HG02938 (cell line): Measurements from ENCODE around the gene RGPD6.
"Not testable (repeated sequence)": the region's sequence is repeated elsewhere in the genome, so short reads cannot be mapped to it uniquely, and the experiment has no call there.

Experiments used
- ATAC-seq: cut with Tn5 transposase; IDR thresholded peaks from one replicate; pipeline ENCODE4 v1.9.1; 2021; ENCODE audit warnings: mild to moderate bottlenecking, moderate library complexity; ENCODE audit not compliant: unreplicated experiment

The RGPD6 gene

DNA sequence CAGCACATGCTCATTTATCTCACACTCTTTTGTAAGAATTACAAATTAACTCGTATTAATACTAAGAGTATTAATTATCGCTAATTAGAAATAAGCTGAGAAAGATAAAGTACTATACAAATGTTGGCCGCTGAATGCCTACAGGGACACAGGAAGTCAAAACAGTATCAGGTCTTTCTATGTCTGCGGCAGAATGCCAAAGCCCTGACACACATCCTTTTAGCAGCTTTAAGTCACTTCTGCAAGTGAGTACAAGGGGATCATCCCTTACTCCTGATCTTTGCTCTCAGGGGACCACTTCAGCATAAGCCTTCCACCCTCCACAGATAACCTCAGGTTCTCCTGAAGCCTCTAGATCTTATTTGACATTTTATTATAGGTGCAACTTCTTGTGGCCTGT is 94.3 kb downstream of the RGPD6 start:
- ATAC-seq: not testable (repeated sequence)

DNA sequence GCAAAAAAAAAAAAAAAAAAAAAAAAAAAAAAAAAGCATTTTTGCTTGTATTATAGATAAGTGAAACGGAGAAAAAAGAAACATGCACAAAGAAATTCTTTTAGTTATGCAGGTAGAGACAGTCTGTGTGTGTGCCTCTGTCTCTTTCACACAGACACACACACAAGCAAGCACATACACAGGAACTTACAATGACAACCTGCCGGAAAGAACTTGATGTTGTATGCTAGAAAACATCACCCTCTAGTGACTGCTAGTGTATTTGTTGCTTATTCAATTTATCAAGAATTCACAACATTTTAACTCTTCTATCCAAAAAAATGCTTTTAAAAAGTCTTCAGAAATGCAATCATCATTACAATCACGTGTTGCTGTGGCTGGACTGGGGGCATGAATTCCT is 95.8 kb downstream of the RGPD6 start:
- ATAC-seq: not testable (repeated sequence)

DNA sequence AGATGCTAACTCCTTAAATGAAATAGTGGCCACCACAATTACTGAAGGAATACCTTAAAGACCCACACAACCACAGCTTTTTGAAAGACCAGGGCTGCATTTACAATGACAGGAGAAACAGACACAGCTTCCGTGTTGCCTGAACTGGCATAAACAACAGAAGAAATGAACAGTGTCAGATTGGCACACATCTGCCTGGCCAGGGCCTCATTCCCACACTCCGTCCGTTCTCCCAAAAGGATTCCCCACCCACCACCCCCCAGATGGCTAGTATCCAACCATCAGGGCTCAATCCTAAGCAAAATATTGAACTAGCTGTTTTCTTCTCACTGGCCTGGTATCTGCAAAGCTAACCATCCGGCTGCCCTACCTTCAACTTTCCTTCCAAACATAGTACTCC is 96.9 kb downstream of the RGPD6 start:
- ATAC-seq: not testable (repeated sequence)

DNA sequence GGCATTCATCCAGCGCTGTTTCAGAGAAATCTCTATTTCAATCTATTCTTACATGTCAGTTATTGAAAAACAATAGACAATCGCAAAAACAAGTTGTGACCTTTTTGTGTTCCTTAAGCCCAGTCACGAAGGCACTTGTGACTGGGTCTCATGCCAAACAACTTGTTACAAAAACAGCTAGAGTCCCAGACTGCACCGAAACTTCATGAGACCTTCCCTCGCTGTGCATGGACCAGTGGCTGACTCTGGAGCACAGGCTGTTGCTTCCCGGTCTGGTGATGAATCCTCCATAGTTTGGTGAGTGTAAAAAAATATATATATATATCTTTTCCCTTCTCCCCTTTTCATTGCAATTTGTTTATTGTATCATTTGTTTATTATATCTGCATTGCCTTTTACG is 99.7 kb downstream of the RGPD6 start:
- not testable (repeated sequence) for ATAC-seq

DNA sequence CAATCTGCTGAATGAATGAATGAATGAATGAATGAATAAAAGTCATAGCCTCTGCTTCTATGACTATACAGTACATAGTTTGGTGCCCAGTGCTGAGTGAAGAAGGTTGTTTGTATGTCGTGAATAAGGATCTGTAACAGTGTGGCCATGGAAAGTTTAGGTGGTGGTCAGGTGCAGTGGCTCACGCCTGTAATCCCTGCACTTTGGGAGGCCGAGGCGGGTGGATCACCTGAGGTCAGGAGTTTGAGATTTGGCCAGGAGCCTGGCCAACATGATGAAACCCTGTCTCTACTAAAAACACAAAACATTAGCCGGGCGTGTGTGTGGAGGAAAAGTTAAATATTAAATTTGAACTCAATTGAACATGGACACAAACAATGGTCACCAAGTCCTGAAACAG is 100.1 kb downstream of the RGPD6 start:
- not testable (repeated sequence) for ATAC-seq

DNA sequence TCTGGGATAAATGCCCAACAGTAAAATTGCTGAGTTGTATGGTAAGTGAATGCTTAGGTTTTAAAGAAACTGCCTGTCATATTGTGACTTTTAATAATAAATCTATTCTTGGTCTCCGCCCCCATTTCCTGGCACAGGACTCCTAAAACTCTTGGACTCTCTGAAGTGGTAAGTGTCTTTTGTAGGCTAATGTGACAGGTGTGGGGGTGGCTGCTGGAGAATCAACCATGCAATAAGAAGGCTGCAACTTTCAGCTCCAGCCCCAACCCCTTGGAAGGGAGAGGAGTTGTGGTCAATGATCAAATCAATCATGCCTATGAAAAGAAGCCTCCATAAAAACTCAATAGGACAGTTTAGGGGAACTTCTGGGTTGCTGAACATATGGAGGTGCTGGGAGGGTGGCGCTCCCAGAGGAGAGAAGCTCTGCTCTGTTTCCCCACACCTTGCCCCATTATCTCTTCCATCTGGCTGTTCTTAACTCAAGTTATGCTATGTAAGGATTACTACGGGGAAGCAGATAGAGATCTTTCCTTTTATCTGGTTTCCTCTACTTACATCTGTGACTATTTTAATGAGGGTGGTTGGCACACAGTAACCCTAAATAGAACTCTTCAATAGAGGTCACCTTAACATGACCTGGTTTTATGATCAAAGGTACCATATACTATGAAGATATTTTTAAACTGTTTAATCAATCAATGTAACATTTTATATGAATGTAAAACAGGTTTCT is 101.2 kb downstream of the RGPD6 start:
- ATAC-seq: not testable (repeated sequence)

DNA sequence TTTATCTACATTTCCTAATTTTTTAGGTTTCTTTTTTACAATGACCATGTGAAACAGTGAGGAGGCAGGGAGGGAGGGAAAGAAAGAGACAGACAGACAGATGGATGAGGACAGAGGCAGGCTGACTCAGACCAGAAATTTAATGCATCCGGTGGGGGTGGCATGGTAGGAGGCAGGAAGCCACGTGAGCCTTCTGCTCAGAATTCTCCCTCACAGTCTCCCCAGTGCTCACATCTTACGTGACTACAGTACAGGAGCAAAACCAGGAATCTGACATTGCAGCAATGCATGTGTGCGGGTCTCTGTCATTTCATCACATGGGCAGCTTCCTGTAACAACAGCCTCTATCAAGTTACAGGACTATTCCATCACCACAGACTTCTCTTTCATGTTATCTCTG is 102.1 kb downstream of the RGPD6 start:
- peak; percentile 93 for ATAC-seq

DNA sequence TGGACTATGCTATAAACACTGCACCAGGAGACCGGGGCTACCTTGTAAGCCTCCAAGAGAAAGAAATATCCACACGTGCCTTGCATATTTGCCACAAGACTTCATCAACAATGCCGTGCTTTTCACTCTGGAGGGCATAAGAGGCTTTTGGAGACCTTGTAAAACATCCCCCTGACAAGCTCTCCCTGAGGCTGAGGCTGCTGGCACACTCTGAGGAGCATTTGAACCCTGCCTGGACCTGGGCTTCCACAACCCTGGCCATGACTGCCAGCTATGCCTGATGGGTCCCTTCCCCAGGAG is 104.0 kb downstream of the RGPD6 start:
- ATAC-seq: not testable (repeated sequence)

DNA sequence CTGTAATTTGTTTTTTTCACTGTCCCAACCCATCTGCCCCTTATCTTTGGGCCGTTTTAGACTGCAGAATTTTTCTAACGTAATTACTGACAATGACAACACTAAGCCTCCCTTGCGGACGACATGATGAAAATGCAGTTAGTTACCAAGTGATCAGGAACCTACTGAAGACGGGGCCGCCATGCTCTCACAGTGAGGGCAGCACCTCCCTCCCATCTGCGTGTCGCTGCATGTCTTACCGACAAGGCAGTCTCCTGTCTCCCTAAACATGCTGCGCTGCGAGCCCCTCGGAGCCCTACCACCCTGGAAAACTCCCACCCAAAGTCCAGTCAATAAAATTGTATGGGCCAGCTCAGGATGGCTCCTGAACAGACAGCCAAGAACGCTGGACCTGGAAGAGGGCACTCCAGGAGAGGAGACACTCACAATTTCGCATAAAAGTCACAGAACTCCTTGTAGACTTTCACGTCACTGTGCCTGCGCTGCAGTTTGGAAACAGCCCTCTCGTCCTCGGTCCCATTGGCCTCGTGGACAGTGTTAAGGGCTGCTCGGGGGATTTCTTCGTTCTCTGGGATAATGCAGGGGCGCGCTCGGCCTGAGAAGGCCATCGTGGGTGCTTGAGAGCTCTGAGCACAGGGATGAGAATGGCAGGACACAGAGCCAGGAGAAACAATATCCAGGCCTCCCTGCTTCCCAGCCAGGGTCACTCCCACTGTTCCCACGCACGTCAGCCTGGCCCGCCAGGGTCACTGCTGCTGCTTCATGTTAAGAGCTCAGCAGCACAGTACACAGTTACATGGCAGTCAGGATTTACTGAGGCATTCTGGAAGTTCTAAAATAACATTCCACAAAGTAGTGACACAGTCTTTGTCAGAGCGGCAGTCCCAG is 104.6 kb downstream of the RGPD6 start, which contains the start of gene LIMS4:
LIMS4 (minus strand) TSS at position 646 of the 888 bp plus-strand sequence; CDS start at position 608, 38 bp downstream.
- not testable (repeated sequence) for ATAC-seq

DNA sequence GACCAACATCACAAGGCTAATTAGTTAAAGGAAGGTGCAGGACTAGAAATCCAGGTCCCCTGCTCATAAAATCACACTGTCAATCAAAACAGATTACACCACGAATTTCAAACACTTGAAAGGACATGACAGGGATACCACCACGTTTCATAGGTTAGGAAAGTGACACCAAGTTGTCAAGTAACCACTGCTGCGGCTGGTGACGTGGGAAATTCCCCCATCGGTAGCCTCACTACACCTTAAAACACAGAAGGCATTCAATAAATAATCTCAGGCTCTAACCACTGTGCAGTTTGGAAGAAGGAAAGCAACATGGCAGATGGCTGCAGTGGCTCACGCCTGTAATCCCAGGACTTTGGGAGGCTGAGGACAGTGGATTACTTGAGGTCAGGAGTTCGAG is 108.1 kb downstream of the RGPD6 start:
- not testable (repeated sequence) for ATAC-seq

DNA sequence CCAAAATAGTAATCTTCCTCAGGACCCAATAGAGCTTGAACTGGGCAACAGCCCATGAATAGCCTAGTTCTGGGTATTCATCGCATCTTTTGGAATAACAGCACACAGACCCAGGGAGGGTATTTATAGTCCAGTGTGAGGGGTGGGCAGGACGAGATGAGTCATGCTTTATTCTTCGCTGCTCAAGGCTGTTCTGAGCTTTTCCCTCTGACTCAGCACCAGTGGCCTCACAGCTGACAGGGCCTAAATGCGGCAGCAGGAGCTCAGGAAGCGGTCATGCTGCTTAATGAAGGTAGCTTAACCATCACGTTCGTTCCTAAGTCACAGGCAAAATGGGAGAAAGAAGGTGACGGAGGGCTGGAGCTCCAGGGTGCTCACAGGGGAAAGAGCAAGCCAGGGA is 111.7 kb downstream of the RGPD6 start:
- ATAC-seq: peak; percentile 76
